Measurements from ENCODE around the gene TMEM131L. TPM values are rescaled to one million over a fixed set of nuclear protein-coding genes. Genes with fewer than 3 reads are reported as not detected.
A peak's percentile ranks its signal among the peaks of the same experiment; 100 is the strongest.
"Not testable (repeated sequence)": the region's sequence is repeated elsewhere in the genome, so short reads cannot be mapped to it uniquely, and the experiment has no call there.

Gene TMEM131L
- 10 to 100 TPM; 21.9 to 29.0 (median 27.0) TPM for polyA plus RNA-seq (ENCODE audit: insufficient read length in 4 of 4)

GRCh38 chr4:153466081-153466948 is at the start of gene TMEM131L:
Gene TMEM131L (plus strand): TSS chr4:153466360. CDS start chr4:153466398, 38 bp downstream.
- DNase-seq (ENCODE audit: low read depth in 4 of 4, low spot score in 3 of 4): peak in 1 of 4 donors; percentile 60

GRCh38 chr4:153416456-153416855 is 49.7 kb upstream of the TMEM131L start:
- not testable (repeated sequence) for DNase-seq (ENCODE audit: low read depth in 4 of 4, low spot score in 3 of 4)

DNA sequence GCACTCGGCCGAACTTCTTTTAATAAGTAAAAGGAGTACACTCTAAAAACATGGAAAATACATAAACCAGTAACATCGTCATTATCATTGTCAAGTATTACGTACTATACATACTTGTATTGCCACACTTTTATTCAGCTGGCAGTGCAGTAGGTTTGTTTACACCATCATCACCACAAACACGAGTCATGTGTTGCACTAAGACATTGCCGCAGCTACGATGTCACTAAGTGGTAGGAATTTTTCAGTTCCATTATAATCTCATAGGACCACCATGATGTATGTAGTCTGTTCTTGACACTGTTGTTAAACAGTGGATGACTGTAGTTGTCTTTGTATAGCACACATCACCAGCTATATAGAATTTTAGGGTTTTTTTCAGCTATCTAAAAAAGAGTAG is 48.0 kb upstream of the TMEM131L start:
- DNase-seq (ENCODE audit: low read depth in 4 of 4, low spot score in 3 of 4): no peak

GRCh38 chr4:153418558-153418957 is 47.6 kb upstream of the TMEM131L start:
- no peak for DNase-seq (ENCODE audit: low read depth in 4 of 4, low spot score in 3 of 4)

DNA sequence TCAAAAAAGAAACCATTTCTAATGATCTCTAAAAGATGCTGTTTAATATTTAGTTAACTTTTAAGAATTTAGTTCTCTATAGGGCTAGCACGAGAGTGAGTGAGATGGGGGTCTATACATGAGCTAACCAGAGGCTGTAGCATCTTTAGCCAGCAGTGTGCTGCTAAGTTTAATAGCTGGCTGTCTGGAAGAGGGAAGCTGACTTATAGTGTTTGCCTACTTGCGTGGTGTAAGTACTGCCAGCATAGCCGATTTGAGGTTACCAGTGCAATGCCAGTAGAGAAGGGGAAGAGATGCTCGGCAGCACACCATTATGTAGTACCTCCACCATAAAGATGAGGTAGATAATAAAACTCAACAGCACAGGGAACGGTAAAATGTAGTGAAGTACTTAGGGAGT is 47.1 kb upstream of the TMEM131L start:
- no peak for DNase-seq (ENCODE audit: low read depth in 4 of 4, low spot score in 3 of 4)

GRCh38 chr4:153419673-153420278 is 46.4 kb upstream of the TMEM131L start:
- DNase-seq (ENCODE audit: low read depth in 4 of 4, low spot score in 3 of 4): no peak

- DNase-seq (ENCODE audit: low read depth in 4 of 4, low spot score in 3 of 4): no peak
Observed at GRCh38 chr4:153420361-153420760, 45.8 kb upstream of the TMEM131L start.

GRCh38 chr4:153421941-153422340 is 44.2 kb upstream of the TMEM131L start:
- DNase-seq (ENCODE audit: low read depth in 4 of 4, low spot score in 3 of 4): no peak

- DNase-seq (ENCODE audit: low read depth in 4 of 4, low spot score in 3 of 4): no peak
Observed at GRCh38 chr4:153426207-153426885, 39.8 kb upstream of the TMEM131L start.

- no peak for DNase-seq (ENCODE audit: low read depth in 4 of 4, low spot score in 3 of 4)
Observed at GRCh38 chr4:153427363-153428071, 38.6 kb upstream of the TMEM131L start.

GRCh38 chr4:153428941-153429475 is 37.2 kb upstream of the TMEM131L start:
- peak in 3 of 4 donors; percentile 40 to 56 (median 43) for DNase-seq (ENCODE audit: low read depth in 4 of 4, low spot score in 3 of 4)

GRCh38 chr4:153432965-153433753 is 33.0 kb upstream of the TMEM131L start:
- no peak for DNase-seq (ENCODE audit: low read depth in 4 of 4, low spot score in 3 of 4)

- no peak for DNase-seq (ENCODE audit: low read depth in 4 of 4, low spot score in 3 of 4)
Observed at GRCh38 chr4:153433754-153434105, 32.4 kb upstream of the TMEM131L start.

DNA sequence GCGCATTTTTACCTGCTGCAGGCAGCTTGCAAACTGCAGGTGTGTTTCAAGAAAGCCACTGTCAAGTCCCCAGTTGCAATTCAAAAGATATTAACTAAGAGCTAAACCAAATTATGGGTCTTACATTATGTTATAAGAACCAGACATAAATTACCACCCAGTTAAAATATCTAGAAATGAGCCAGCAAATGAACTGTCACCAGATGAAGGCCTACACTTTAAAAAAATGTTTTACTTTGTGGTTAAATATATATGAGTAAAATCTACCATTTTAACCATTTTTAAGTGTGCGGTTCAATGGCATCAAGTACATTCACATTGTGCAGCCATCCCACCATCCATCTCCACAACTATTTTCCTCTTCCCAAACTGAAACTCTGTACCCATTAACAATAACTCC is 32.0 kb upstream of the TMEM131L start:
- no peak for DNase-seq (ENCODE audit: low read depth in 4 of 4, low spot score in 3 of 4)

DNA sequence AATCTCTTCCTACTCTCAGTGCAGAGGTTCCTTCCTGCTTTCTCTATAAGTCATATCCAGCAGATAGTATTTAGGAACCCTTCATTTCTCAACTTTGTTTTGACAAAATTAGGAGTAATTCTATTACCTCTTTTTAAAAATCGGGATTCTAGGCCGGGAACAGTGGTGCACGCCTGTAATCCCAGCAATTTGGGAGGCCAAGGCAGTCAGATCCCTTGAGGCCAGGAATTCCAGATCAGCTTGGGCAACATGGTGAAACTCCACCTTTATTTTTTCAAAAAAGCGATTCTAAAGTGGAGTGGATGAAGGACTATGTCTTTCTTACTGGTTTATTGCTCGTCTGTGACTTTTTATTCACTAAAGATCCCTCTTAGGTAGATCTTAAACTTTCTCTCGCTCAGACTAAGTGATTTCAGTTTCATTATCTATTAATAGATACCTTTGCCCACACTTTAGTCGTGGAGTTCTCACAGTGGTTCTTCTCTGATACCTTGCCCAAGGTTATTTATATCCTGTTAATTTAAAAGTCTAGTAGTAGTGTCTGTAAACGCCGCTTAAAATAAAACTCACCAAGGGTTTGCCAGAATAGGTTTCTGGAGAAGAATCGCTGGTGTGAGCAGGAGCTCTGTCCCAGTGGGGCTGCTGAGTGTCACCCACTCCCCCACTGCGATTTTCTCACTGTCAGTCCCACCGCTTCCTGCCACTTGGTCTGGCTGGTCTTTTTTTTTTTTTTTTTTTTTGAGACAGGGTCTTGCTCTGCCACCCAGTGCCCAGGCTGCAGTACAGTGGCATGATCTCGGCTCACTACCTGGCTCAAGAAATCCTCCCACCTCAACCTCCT is 27.0 kb upstream of the TMEM131L start:
- no peak for DNase-seq (ENCODE audit: low read depth in 4 of 4, low spot score in 3 of 4)

DNA sequence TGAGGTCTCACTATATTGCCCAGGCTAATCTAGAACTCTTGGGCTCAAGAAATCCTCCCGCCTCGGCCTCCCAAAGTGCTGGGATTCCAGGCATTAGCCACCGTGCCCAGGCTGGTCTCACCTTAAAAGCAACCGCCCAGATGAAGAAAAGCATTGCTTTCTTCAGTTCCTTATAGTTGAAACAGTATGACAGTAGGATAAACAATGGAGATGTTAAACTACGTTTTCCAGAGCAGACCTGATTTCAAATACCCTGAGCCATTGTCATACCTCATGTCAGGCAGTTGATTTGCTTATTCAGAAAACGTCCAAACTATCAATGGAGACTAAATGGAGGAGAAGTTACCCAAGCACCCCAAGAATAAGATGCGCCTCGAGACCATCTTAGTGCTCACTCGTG is 26.3 kb upstream of the TMEM131L start:
- no peak for DNase-seq (ENCODE audit: low read depth in 4 of 4, low spot score in 3 of 4)

DNA sequence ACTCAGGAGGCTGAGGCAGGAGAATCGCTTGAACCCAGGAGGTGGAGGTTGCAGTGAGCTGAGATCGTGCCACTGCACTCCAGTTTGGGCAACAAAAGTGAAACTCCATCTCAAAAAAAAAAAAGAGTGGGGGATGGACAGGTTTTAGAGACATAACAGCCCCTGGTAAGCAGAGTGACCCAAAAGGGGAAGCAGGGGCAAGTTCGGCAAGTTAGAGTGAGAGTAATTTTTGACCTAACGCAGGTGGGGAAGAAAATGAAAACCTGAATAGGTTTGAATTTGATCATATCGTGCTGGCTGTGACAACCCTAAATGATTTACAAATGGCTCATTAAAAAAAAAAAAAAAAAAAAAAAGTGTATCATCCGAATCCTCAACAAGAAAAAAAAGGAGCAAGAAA is 25.7 kb upstream of the TMEM131L start:
- DNase-seq (ENCODE audit: low read depth in 4 of 4, low spot score in 3 of 4): no peak

DNA sequence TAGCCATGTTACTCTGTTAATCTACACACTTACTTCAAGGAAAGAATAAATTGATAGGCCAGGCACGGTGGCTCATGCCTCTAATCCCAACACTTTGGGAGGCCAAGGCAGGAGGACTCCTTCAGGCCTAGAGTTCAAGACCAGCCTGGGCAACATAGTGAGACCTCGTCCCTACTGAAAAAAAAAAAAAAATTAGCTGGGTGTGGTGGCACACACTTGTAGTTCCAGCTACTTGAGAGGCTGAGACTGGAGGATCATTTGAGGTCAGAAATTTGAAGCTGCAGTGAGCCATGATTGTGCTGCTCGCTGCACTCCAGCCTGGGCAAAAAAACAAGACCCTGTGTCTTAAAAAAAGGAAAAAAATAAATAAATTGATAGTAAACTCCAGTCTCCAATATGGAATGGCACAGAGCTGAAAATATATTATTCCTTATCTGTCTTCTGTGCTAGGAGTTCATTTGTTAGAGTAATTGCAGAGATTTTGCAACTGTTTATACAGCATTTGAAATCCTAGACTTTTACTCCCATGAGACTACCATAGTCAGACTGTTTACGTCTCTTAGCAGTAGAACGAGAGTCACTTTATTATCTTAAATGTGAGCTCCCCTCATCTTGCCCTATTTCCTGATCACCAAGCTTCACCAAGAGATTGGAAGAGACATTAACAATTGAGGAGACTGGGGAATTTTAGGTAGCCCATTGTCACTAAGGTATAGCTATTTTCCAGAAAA is 18.8 kb upstream of the TMEM131L start:
- DNase-seq (ENCODE audit: low read depth in 4 of 4, low spot score in 3 of 4): peak in 1 of 4 donors; percentile 39

All from right renal pelvis (tissue), 4 donors.